Activated T-cell treated with anti-CD3 and anti-CD28 coated beads, Interleukin-2, amount 50 U/mL, for 1 hour (primary cell): ENCODE measurements around the gene SLC34A3.
"Not testable (repeated sequence)": the region's sequence is repeated elsewhere in the genome, so short reads cannot be mapped to it uniquely, and the experiment has no call there.

Experiments used
- DNase-seq: peaks from one replicate; pipeline ENCODE4 v3.0.0-alpha.2; 2020

Gene SLC34A3

GRCh38 chr9:137243626-137244485 is 13.2 kb downstream of the SLC34A3 start:
- DNase-seq: peak; percentile 38

- no peak for DNase-seq
Observed at GRCh38 chr9:137244486-137245449, 14.1 kb downstream of the SLC34A3 start.

GRCh38 chr9:137245450-137246421 is 15.0 kb downstream of the SLC34A3 start:
- no peak for DNase-seq

- DNase-seq: no peak
Observed at GRCh38 chr9:137247135-137247915, 16.6 kb downstream of the SLC34A3 start.

GRCh38 chr9:137247916-137248175 is 17.1 kb downstream of the SLC34A3 start:
- DNase-seq: no peak

- DNase-seq: no peak
Observed at GRCh38 chr9:137250329-137251193, 19.9 kb downstream of the SLC34A3 start.

GRCh38 chr9:137251194-137251461 is 20.4 kb downstream of the SLC34A3 start, which contains the start of gene STPG3:
STPG3 (plus strand) TSS chr9:137251286; CDS start chr9:137251287, 1 bp downstream.
- no peak for DNase-seq

GRCh38 chr9:137251490-137252268 is 21.0 kb downstream of the SLC34A3 start:
- no peak for DNase-seq

- DNase-seq: no peak
Observed at GRCh38 chr9:137252555-137253506, 22.1 kb downstream of the SLC34A3 start.

GRCh38 chr9:137253717-137254623 is 23.3 kb downstream of the SLC34A3 start:
- no peak for DNase-seq

GRCh38 chr9:137254624-137255447 is 24.1 kb downstream of the SLC34A3 start, which contains the start of gene NELFB:
NELFB (plus strand) TSS chr9:137255327.
- peak; percentile 99 for DNase-seq

- no peak for DNase-seq
Observed at GRCh38 chr9:137255448-137256114, 24.9 kb downstream of the SLC34A3 start.

GRCh38 chr9:137256362-137256761 is 25.7 kb downstream of the SLC34A3 start:
- DNase-seq: no peak

- no peak for DNase-seq
Observed at GRCh38 chr9:137256856-137257255, 26.2 kb downstream of the SLC34A3 start.

- not testable (repeated sequence) for DNase-seq
Observed at GRCh38 chr9:137262173-137262908, 31.6 kb downstream of the SLC34A3 start.
